ENCODE measurements around the gene SIRT6. TPM values are rescaled to one million over a fixed set of nuclear protein-coding genes. Genes with fewer than 3 reads are reported as not detected.
A peak's percentile ranks its signal among the peaks of the same experiment; 100 is the strongest.

SIRT6 gene
- total and polyA plus RNA-seq, 2 of the 4 experiments (the other 2 are of a cell fraction), result 3.9 to 25.3 TPM

GRCh38 chr19:4149518-4150288 lies 32.7 kb downstream of the SIRT6 start:
- no TSS peak for BruUV-seq (replicated peaks)
- no peak overlapping the region for H2AK9ac ChIP-seq (replicated peaks; ENCODE audit: low read depth, low read length, poor library complexity)
- DNase-seq, result no peak

More at GRCh38 chr19:4149518-4150288, 32.7 kb downstream of the SIRT6 start:
- H3K36me3 ChIP-seq (ENCODE audit: control insufficient read depth, insufficient read depth, low read length), result no peaks in the 10 kb centered on the region
- H3K9ac ChIP-seq (ENCODE audit: low read depth, low read length), result no peak overlapping the region
- no peak overlapping the region for H2BK20ac ChIP-seq (ENCODE audit: low read depth, low read length)
- H2BK15ac ChIP-seq (ENCODE audit: low read depth, low read length), result no peak overlapping the region
- dilution Hi-C loops (cut with HindIII; ENCODE audit: low sequenced_read_pairs, unreplicated experiment), result no loop called here
- no peak overlapping the region for H4K91ac ChIP-seq (ENCODE audit: insufficient read depth, low read depth, low read length)
- CTCF ChIA-PET, result no interaction called here
- in situ Hi-C loops (cut with MboI; ENCODE audit: low sequenced_read_pairs), result no loop called here
- no peak overlapping the region for H3K18ac ChIP-seq (ENCODE audit: low read depth, low read length)
- no peak overlapping the region for H2AK5ac ChIP-seq (ENCODE audit: low read depth, low read length)
- ATAC-seq (ENCODE audit: low read depth), result no peak
- no peaks in the 10 kb centered on the region; a peak in 1 of 4 replicates for H3K79me1 ChIP-seq (ENCODE audit: low read depth in 1 of 2, low read length in 2 of 2)
- H3K4ac ChIP-seq (ENCODE audit: low read depth, low read length), result no peak overlapping the region
- no peak overlapping the region for H4K8ac ChIP-seq (ENCODE audit: low read depth in 2 of 2, low read length in 2 of 2)
- no peak overlapping the region for H3K23ac ChIP-seq (ENCODE audit: low read depth, low read length)
- H3K56ac ChIP-seq (ENCODE audit: extremely low read depth, insufficient read depth, low read length), result no peak overlapping the region
- TF ChIP-seq ELK1 (IDR thresholded peaks at IDR 0.05; ENCODE audit: borderline replicate concordance, low read depth, low read length) (no peak), CTCF (conservative IDR thresholded peaks at IDR 0.05; ENCODE audit: low read depth, low read length) (no peak), POLR2A (IDR thresholded peaks at IDR 0.05; ENCODE audit: low read depth, low read length) (no peak), RFX5 (IDR thresholded peaks at IDR 0.05; ENCODE audit: low read depth, low read length) (no peak), NFE2L2 (IDR thresholded peaks at IDR 0.05; ENCODE audit: low read depth, low read length) (no peak), SMC3 (IDR thresholded peaks at IDR 0.05; ENCODE audit: low read depth, low read length) (no peak), MAFK (IDR thresholded peaks at IDR 0.05; ENCODE audit: low read depth, low read length) (no peak), FOS (IDR thresholded peaks at IDR 0.05; ENCODE audit: low read depth, low read length) (no peak), RCOR1 (IDR thresholded peaks at IDR 0.05; ENCODE audit: insufficient replicate concordance, low read length) (no peak), CHD1 (IDR thresholded peaks at IDR 0.05; ENCODE audit: low read depth, low read length) (no peak), RAD21 (IDR thresholded peaks at IDR 0.05; ENCODE audit: low read length) (no peak), CEBPB (IDR thresholded peaks at IDR 0.05; ENCODE audit: low read depth, low read length) (no peak), BHLHE40 (IDR thresholded peaks at IDR 0.05; ENCODE audit: low read depth, low read length) (no peak), MAZ (IDR thresholded peaks at IDR 0.05; ENCODE audit: borderline replicate concordance, low read depth, low read length) (no peak)
- H4K20me1 ChIP-seq (ENCODE audit: insufficient read depth, low read length), result no peaks in the 10 kb centered on the region; the same call in 1 of the 2 replicates
- H3K9me3 ChIP-seq (ENCODE audit: control insufficient read depth, insufficient read depth, low read length), result no peaks in the 10 kb centered on the region
- no peaks in the 10 kb centered on the region for H3K9me1 ChIP-seq (ENCODE audit: insufficient read depth, low read length)
- no peak overlapping the region for H2BK120ac ChIP-seq (ENCODE audit: low read depth, low read length)
- H3K4me2 ChIP-seq (ENCODE audit: low read depth, low read length), result no peak overlapping the region
- no peak overlapping the region for H3K14ac ChIP-seq (replicated peaks; ENCODE audit: low read depth, low read length)
- intact Hi-C loops (cut with micrococcal nuclease), result no loop called here
- H4K5ac ChIP-seq (ENCODE audit: low read depth, low read length), result no peak overlapping the region
- H2AFZ ChIP-seq (replicated peaks; ENCODE audit: low read length, poor library complexity), result peak overlapping the region; percentile 32
- POLR2A ChIA-PET (ENCODE audit: unreplicated experiment), result no interaction called here
- peaks cover 18% of the 10 kb centered on the region for H3K27me3 ChIP-seq (ENCODE audit: control insufficient read depth, insufficient read depth, low read length)
- H3K4me1 ChIP-seq (ENCODE audit: control insufficient read depth, insufficient read depth, low read length), result peaks cover 7% of the 10 kb centered on the region
- WGBS, 2 experiments (ENCODE audit: extremely low coverage in 2 of 2, insufficient read length in 1 of 2), result 0% methylated on average over 1 of the region's 17 CpGs; no CpG with 5 or more reads in 1 of the 2 experiments
- H3K4me3 ChIP-seq (ENCODE audit: insufficient read depth, low read depth, low read length), result no peak overlapping the region
- no peak overlapping the region for H2BK5ac ChIP-seq (ENCODE audit: low read depth, low read length, poor library complexity, severe bottlenecking)
- no peak overlapping the region for H3K27ac ChIP-seq (ENCODE audit: insufficient read depth, low read length)
